H1 (cell line): Measurements from ENCODE around the gene SPRR2B. TPM values are rescaled to one million over a fixed set of nuclear protein-coding genes. Genes with fewer than 3 reads are reported as not detected.
A peak's percentile ranks its signal among the peaks of the same experiment; 100 is the strongest.

Source experiments
- CTCF ChIA-PET: fragments of 300-600 bp; sonication (Branson Sonifier 250); formaldehyde crosslinking; loops from one replicate; lab custom pipeline; 2021; ENCODE audit not compliant: partially characterized antibody; lab: Charles Lee
- POLR2A ChIA-PET: fragments of 300-600 bp; sonication (Branson Sonifier 250); formaldehyde crosslinking; loops from one replicate; lab custom pipeline; 2021; ENCODE audit warnings: inconsistent platforms; ENCODE audit not compliant: partially characterized antibody; lab: Charles Lee
- DNase-seq, 2 experiments: peaks; one replicate each; pipeline versions ENCODE4 v3.0.0 to v3.0.0-alpha.2; 2010 to 2022; ENCODE audit warnings: low spot score in 2 of 2, low read depth in 1 of 2, mixed read lengths in 1 of 2
- FAIRE-seq: peaks from 2 replicates; lab custom pipeline; 2011; peaks lifted over from hg19 to GRCh38; lab: Jason Lieb, UNC
- H2AFZ ChIP-seq: 2 replicates; pipeline ENCODE4 v1.8.1; 2012; ENCODE audit warnings: low read length, inconsistent platforms
- H2AK5ac ChIP-seq: 2 replicates; pipeline ENCODE4 v1.6.1; 2013; ENCODE audit warnings: low read depth, low read length
- H2BK120ac ChIP-seq: replicated peaks from 2 replicates; pipeline ENCODE3; 2013; ENCODE audit warnings: low read depth, low read length, inconsistent platforms
- H2BK12ac ChIP-seq: 2 replicates; pipeline ENCODE4 v1.6.1; 2013; ENCODE audit warnings: low read depth, low read length
- H2BK15ac ChIP-seq: 2 replicates; pipeline ENCODE4 v1.6.1; 2013; ENCODE audit warnings: low read length
- H2BK20ac ChIP-seq: 2 replicates; pipeline ENCODE4 v1.6.1; 2013; ENCODE audit warnings: low read length
- H2BK5ac ChIP-seq: 2 replicates; pipeline ENCODE4 v1.6.1; 2013; ENCODE audit warnings: low read depth, low read length
- H3K14ac ChIP-seq: 2 replicates; pipeline ENCODE4 v1.6.1; 2013; ENCODE audit warnings: inconsistent platforms; ENCODE audit not compliant: insufficient read length
- H3K18ac ChIP-seq: 2 replicates; pipeline ENCODE4 v1.6.1; 2013; ENCODE audit warnings: low read length; ENCODE audit errors: extremely low read depth
- H3K23ac ChIP-seq: 2 replicates; pipeline ENCODE4 v1.6.1; 2013; ENCODE audit warnings: inconsistent platforms; ENCODE audit not compliant: insufficient read length
- H3K23me2 ChIP-seq: 2 replicates; pipeline ENCODE4 v1.6.1; 2013; ENCODE audit warnings: low read depth, low read length
- H3K27ac ChIP-seq: 2 replicates; pipeline ENCODE4 v1.6.1; 2011; ENCODE audit warnings: low read depth, low read length, inconsistent platforms
- H3K27me3 ChIP-seq, 4 experiments: replicated peaks in 1 of 4; 1 replicate in 1 of 4; 2 replicates in 3 of 4; pipeline versions ENCODE4 v1.6.1 to v1.8.1; 2011 to 2013; ENCODE audit warnings: low read length in 3 of 4, mild to moderate bottlenecking in 3 of 4, inconsistent platforms in 2 of 4, mixed read lengths in 2 of 4, moderate library complexity in 1 of 4; ENCODE audit not compliant: control insufficient read depth in 3 of 4, insufficient read depth in 3 of 4; ENCODE audit errors: extremely low read depth in 1 of 4
- H3K36me3 ChIP-seq, 4 experiments: 2 replicates each; pipeline versions ENCODE4 v1.6.1 to v1.8.1; 2011 to 2013; ENCODE audit warnings: mild to moderate bottlenecking in 4 of 4, low read length in 3 of 4, moderate library complexity in 2 of 4, control low read depth in 1 of 4, inconsistent platforms in 1 of 4; ENCODE audit not compliant: insufficient read depth in 4 of 4, control insufficient read depth in 2 of 4
- H3K4ac ChIP-seq: replicated peaks from 2 replicates; pipeline ENCODE3; 2013; ENCODE audit warnings: low read length, low read depth, mixed read lengths, inconsistent platforms; ENCODE audit not compliant: insufficient read length
- H3K4me1 ChIP-seq, 4 experiments: replicated peaks in 1 of 4; 1 replicate in 1 of 4; 2 replicates in 3 of 4; pipeline versions ENCODE4 v1.6.1 to v1.8.1; 2011 to 2013; ENCODE audit warnings: low read length in 3 of 4, inconsistent platforms in 2 of 4, mixed read lengths in 1 of 4; ENCODE audit not compliant: insufficient read depth in 4 of 4, control insufficient read depth in 3 of 4
- H3K4me2 ChIP-seq, 2 experiments: 2 replicates each; pipeline versions ENCODE4 v1.6.1 to v1.8.1; 2011 to 2013; ENCODE audit warnings: low read depth in 2 of 2, low read length in 2 of 2, control low read depth in 1 of 2, inconsistent platforms in 1 of 2, mild to moderate bottlenecking in 1 of 2; ENCODE audit not compliant: insufficient read depth in 1 of 2
- H3K4me3 ChIP-seq, 4 experiments: fragments of 200-600, 300-600 bp in 1 of 4; sonication (generic), shearing (Covaris generic), sonication (Bioruptor Twin) in 1 of 4; 2 replicates each; pipeline versions ENCODE4 v1.5.1 to v1.8.1; 2011 to 2016; ENCODE audit warnings: low read length in 4 of 4, low read depth in 3 of 4, control low read depth in 2 of 4, inconsistent platforms in 2 of 4, mild to moderate bottlenecking in 2 of 4, mixed read lengths in 1 of 4, moderate library complexity in 1 of 4; ENCODE audit not compliant: insufficient read depth in 2 of 4; ENCODE audit errors: extremely low read depth in 1 of 4
- H3K56ac ChIP-seq: replicated peaks from 2 replicates; pipeline ENCODE3; 2013; ENCODE audit warnings: low read depth, mild to moderate bottlenecking, mixed read lengths, low read length, inconsistent platforms; ENCODE audit not compliant: insufficient read length
- H3K79me1 ChIP-seq: 2 replicates; pipeline ENCODE4 v1.6.1; 2013; ENCODE audit warnings: low read depth, low read length, control low read depth
- H3K79me2 ChIP-seq, 2 experiments: 2 replicates each; pipeline versions ENCODE4 v1.6.1 to v1.8.1; 2012 to 2013; ENCODE audit warnings: low read length in 2 of 2, mild to moderate bottlenecking in 2 of 2, inconsistent platforms in 1 of 2; ENCODE audit not compliant: insufficient read depth in 2 of 2, control insufficient read depth in 1 of 2
- H3K9ac ChIP-seq, 4 experiments: replicated peaks in 1 of 4; 1 replicate in 1 of 4; 2 replicates in 3 of 4; pipeline versions ENCODE4 v1.6.1 to v1.8.1; 2011 to 2013; ENCODE audit warnings: low read depth in 3 of 4, low read length in 3 of 4, control low read depth in 2 of 4, mild to moderate bottlenecking in 2 of 4, moderate library complexity in 2 of 4, inconsistent platforms in 1 of 4; ENCODE audit errors: extremely low read depth in 1 of 4
- H3K9me3 ChIP-seq, 2 experiments: 2 replicates each; pipeline versions ENCODE4 v1.6.1 to v1.8.1; 2012 to 2013; ENCODE audit warnings: mild to moderate bottlenecking in 2 of 2, moderate library complexity in 2 of 2, control low read depth in 1 of 2, inconsistent platforms in 1 of 2, low read depth in 1 of 2, low read length in 1 of 2, mixed read lengths in 1 of 2; ENCODE audit not compliant: insufficient read depth in 2 of 2
- H4K20me1 ChIP-seq, 2 experiments: replicated peaks in 1 of 2; 2 replicates each; pipeline versions ENCODE3 to v1.8.1; 2011 to 2013; ENCODE audit warnings: inconsistent platforms in 2 of 2, low read length in 2 of 2, mild to moderate bottlenecking in 1 of 2; ENCODE audit not compliant: insufficient read depth in 2 of 2, control insufficient read depth in 1 of 2
- H4K5ac ChIP-seq: 2 replicates; pipeline ENCODE4 v1.6.1; 2013; ENCODE audit warnings: low read length, low read depth, mixed read lengths, inconsistent platforms; ENCODE audit not compliant: insufficient read length
- H4K8ac ChIP-seq: 2 replicates; pipeline ENCODE4 v1.8.0; 2013; ENCODE audit warnings: mild to moderate bottlenecking, moderate library complexity, low read length, inconsistent platforms; ENCODE audit not compliant: insufficient read depth; ENCODE audit errors: extremely low read depth
- H4K91ac ChIP-seq: replicated peaks from 2 replicates; pipeline ENCODE3; 2013; ENCODE audit warnings: low read length, mixed read lengths, inconsistent platforms; ENCODE audit not compliant: insufficient read length
- ATF2 ChIP-seq: IDR thresholded peaks from 2 replicates; pipeline ENCODE4 v1.6.1; 2012; ENCODE audit warnings: low read length, inconsistent platforms
- EGR1 ChIP-seq: IDR thresholded peaks from 2 replicates; pipeline ENCODE4 v1.6.1; 2011; ENCODE audit warnings: low read depth, low read length, borderline replicate concordance
- FOSL1 ChIP-seq: IDR thresholded peaks from 2 replicates; pipeline ENCODE4 v1.6.1; 2011; ENCODE audit warnings: mild to moderate bottlenecking, low read depth, low read length, moderate library complexity; ENCODE audit not compliant: insufficient read depth
- NANOG ChIP-seq: IDR thresholded peaks from 2 replicates; pipeline ENCODE4 v1.6.1; 2011; ENCODE audit warnings: low read length, low read depth, mild to moderate bottlenecking, inconsistent platforms; ENCODE audit not compliant: insufficient read depth, poor library complexity, severe bottlenecking
- RXRA ChIP-seq: IDR thresholded peaks from 2 replicates; pipeline ENCODE4 v1.6.1; 2011; ENCODE audit warnings: low read depth, mild to moderate bottlenecking, low read length, moderate library complexity; ENCODE audit not compliant: insufficient read depth
- SUZ12 ChIP-seq: fragments of 200-600 bp; sonication (generic); IDR thresholded peaks from 2 replicates; pipeline ENCODE4 v1.6.1; 2012; ENCODE audit warnings: mild to moderate bottlenecking, inconsistent platforms, low read length, moderate library complexity, mixed read lengths
- TAF1 ChIP-seq: IDR thresholded peaks from 2 replicates; pipeline ENCODE4 v1.6.1; 2011; ENCODE audit warnings: mild to moderate bottlenecking, low read depth, low read length
- TAF7 ChIP-seq: optimal IDR thresholded peaks from 2 replicates; pipeline ENCODE3; 2011; ENCODE audit warnings: low read depth, mild to moderate bottlenecking, inconsistent platforms, low read length, moderate library complexity, borderline replicate concordance
- TCF12 ChIP-seq: IDR thresholded peaks from 2 replicates; pipeline ENCODE4 v1.6.1; 2011; ENCODE audit warnings: low read depth, mild to moderate bottlenecking, low read length
- TEAD4 ChIP-seq: IDR thresholded peaks from 2 replicates; pipeline ENCODE4 v1.6.1; 2012; ENCODE audit warnings: low read depth, low read length, inconsistent platforms, mixed read lengths
- polyA plus RNA-seq, 7 experiments: library from polyadenylated mRNA; depleted of rRNA in 3 of 7; stranded (reverse) in 5 of 7; unstranded in 2 of 7; fragments of >200 nt in 5 of 7; fragments of 200-250 nt in 2 of 7; gene quantifications; 1 replicate in 5 of 7; 2 replicates in 1 of 7; 4 replicates in 1 of 7; pipeline versions ENCODE4 v1.2.1 to v1.2.3, GENCODE V29; 2011 to 2013; ENCODE audit warnings: missing spikeins in 2 of 7, mixed read lengths in 2 of 7
- total RNA-seq: library from RNA; stranded (reverse); fragmentation: NEBNext Ultra II Directional; extraction: Animal tissue kit (Norgen Biotek cat#: 25700); gene quantifications from 2 replicates; pipeline ENCODE4 v1.2.1, GENCODE V29; 2021

Gene SPRR2B
- total and polyA plus RNA-seq, 2 of the 8 experiments (the other 6 are each of a cell fraction or from before 2014, with no cell fraction given) = not detected

GRCh38 chr1:153120945-153121344, 49.5 kb upstream of the SPRR2B start:
- Histone ChIP-seq H3K9me3 (peaks cover 3 to 10% of the 10 kb centered on the region in 2 experiments; a peak in 3 of 4 replicates), H3K79me2 (no peaks in the 10 kb centered on the region), H2BK12ac (no peak overlapping the region), H2BK15ac (no peak overlapping the region), H3K79me1 (no peaks in the 10 kb centered on the region), H3K4me2 (no peak overlapping the region), H4K5ac (no peak overlapping the region), H2BK120ac (no peak overlapping the region), H3K4ac (no peak overlapping the region), H3K36me3 (no peaks in the 10 kb centered on the region; a peak in 2 of 8 replicates), H3K9ac (no peak overlapping the region), H4K20me1 (no peaks in the 10 kb centered on the region), H3K27ac (no peak overlapping the region), H3K56ac (no peak overlapping the region), H2AFZ (no peak overlapping the region), H4K91ac (no peak overlapping the region), H2BK5ac (no peak overlapping the region), H2AK5ac (no peak overlapping the region), H2BK20ac (no peak overlapping the region), H3K14ac (no peak overlapping the region), H3K23me2 (no peaks in the 10 kb centered on the region), H3K27me3 (no peaks in the 10 kb centered on the region), H3K18ac (no peak overlapping the region), H3K23ac (no peak overlapping the region), H4K8ac (no peak overlapping the region), H3K4me3 (no peak overlapping the region), H3K4me1 (peaks cover 0 to 5% (median 2%) of the 10 kb centered on the region in 4 experiments; a peak in 2 of 7 replicates)
- ChIA-PET CTCF (no interaction called here), POLR2A (no interaction called here)
- DNase-seq = no peak
- FAIRE-seq = peak; percentile 48
- TF ChIP-seq EGR1 = no peak
- TF ChIP-seq TCF12 = no peak
- no peak for TF ChIP-seq TAF1
- no peak for TF ChIP-seq NANOG
- no peak for TF ChIP-seq ATF2
- TF ChIP-seq FOSL1 = no peak
- no peak for TF ChIP-seq TAF7
- no peak for TF ChIP-seq TEAD4
- no peak for TF ChIP-seq RXRA
- TF ChIP-seq SUZ12 = no peak
